ENCODE results near the gene DUSP21. TPM values are rescaled to one million over a fixed set of nuclear protein-coding genes. Genes with fewer than 3 reads are reported as not detected.
"Not testable (repeated sequence)": the region's sequence is repeated elsewhere in the genome, so short reads cannot be mapped to it uniquely, and the experiment has no call there.

The DUSP21 gene
- total RNA-seq, 1 experiment from 2014 or later = not detected

- no peak for DNase-seq (ENCODE audit: low read depth)
Measured at GRCh38 chrX:44876086-44876485, 32.3 kb downstream of the DUSP21 start.

- no peak for DNase-seq (ENCODE audit: low read depth)
Measured at GRCh38 chrX:44876767-44877166, 32.9 kb downstream of the DUSP21 start.

GRCh38 chrX:44878780-44879179 lies 35.0 kb downstream of the DUSP21 start:
- no peak for DNase-seq (ENCODE audit: low read depth)

- no peak for DNase-seq (ENCODE audit: low read depth)
Measured at GRCh38 chrX:44881549-44881948, 37.7 kb downstream of the DUSP21 start.

GRCh38 chrX:44882635-44883034 lies 38.8 kb downstream of the DUSP21 start:
- DNase-seq (ENCODE audit: low read depth) = no peak

GRCh38 chrX:44884944-44885343 lies 41.1 kb downstream of the DUSP21 start:
- no peak for DNase-seq (ENCODE audit: low read depth)

GRCh38 chrX:44889824-44890223 lies 46.0 kb downstream of the DUSP21 start:
- no peak for DNase-seq (ENCODE audit: low read depth)

GRCh38 chrX:44890247-44890646 lies 46.4 kb downstream of the DUSP21 start:
- no peak for DNase-seq (ENCODE audit: low read depth)

GRCh38 chrX:44890687-44891086 lies 46.9 kb downstream of the DUSP21 start:
- DNase-seq (ENCODE audit: low read depth) = not testable (repeated sequence)

GRCh38 chrX:44891642-44892041 lies 47.8 kb downstream of the DUSP21 start:
- DNase-seq (ENCODE audit: low read depth) = no peak

Other genes starting within 250 kb of the DUSP21 start
- gene KDM6A, start 29.2 kb downstream of the DUSP21 start, total RNA-seq (2014; rRNA removed; shearing (Covaris generic)) = 5.3 and 7.5 TPM in 2 replicates